Stimulated activated CD8-positive, alpha-beta memory T cell treated with anti-CD3 and anti-CD28 coated beads, Interleukin-15, amount 100 ng/mL, for 4 hours (primary cell): Measurements from ENCODE around the gene PEAK3.

Experiments used
- DNase-seq, 2 donors: peaks; one replicate each; pipeline ENCODE4 v3.0.0-alpha.2; 2020; ENCODE audit warnings: low read depth in 2 of 2

The PEAK3 gene

DNA sequence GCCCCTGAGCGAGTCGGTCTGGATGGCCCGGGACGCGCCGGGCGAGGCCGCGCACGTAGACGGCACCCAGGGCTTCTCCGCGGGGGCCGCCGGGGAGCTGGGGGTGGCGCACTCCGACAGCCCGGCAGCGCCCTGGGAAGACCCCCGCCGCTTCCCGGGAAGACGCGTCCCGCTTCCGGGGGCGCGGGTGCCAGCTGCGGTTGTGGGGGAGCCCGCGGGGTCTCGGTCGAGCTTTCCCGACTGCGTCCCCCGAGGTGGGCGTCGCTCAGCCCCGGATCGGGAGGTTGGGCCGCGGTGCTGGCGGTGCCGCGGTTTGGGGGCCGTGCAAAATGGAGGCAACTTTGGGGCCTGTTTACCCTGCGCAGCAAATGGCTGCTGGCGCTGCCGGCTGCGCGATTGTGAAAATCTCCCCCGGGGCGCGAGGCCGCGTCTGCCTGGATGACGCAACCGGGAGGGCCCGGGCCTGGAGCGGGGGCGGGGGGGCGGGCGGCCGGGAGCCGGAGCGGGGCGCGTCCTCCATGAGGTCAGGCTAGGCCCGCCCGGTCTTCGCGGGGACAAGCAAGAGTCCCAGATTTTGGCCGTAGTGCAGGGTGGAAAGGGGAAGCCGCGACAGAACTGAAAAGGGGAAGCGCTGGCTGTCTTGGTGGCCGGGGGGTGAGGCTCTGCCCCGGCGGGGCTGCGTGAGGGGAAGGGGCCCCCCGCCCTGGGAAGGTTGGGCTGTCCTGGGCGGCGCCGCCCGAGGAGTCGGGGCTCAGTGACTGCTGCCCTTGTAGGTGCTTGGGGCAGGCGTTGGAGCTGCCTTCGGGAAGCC is 11.3 kb downstream of the PEAK3 start:
- peak; percentile 43 to 58 for DNase-seq

DNA sequence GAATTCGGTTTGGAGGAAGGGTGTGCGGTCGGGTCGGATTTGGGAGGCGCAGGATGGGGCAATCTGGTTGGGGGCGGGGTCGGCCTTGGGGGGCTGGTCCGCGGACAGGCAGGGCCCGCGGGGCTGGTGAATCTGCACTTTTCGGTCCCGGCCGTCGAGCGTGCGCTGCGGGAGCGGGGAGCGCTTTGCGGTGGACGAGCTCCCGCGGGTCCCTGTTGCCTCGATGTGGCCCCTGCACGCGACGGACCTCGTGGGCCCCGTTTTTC is 11.9 kb downstream of the PEAK3 start:
- DNase-seq = no peak

DNA sequence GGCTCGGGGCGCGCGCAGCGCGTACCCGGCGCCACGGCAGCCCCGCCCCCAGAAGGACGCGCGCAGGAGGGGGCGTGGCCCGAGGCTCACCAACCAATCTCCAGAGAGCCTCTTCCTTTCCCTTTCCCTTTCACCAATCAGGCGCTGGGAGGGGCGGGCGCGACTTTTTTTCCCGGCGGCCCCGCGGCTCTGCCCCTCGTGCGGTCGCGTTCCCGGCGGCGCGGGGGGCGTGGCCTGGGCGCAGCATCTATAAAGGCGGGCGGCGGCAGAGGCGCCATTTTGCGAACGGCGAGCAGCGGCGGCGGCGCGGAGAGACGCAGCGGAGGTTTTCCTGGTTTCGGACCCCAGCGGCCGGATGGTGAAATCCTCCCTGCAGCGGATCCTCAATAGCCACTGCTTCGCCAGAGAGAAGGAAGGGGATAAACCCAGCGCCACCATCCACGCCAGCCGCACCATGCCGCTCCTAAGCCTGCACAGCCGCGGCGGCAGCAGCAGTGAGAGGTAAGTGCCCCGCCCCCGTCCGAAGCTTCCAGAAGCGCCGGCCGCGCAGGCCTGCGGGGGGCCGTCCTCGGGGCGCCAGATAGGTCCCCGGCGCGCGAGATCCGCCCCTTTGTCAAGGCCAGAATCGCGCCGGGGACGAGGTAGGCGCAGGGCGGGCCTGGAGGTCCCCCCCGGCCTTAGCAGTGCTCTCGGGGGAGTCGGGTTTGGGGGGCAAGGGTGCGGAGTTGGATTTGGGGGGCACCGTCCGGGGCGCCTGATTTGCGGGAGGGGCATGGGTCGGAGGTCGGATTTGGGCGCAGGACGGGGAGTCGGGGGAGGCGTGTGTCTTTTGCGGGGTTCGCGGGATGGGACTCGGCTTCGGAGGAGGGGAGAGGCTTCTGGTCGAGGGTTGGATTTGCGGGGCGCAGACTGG is 12.5 kb downstream of the PEAK3 start:
- DNase-seq = peak; percentile 97 to 99

DNA sequence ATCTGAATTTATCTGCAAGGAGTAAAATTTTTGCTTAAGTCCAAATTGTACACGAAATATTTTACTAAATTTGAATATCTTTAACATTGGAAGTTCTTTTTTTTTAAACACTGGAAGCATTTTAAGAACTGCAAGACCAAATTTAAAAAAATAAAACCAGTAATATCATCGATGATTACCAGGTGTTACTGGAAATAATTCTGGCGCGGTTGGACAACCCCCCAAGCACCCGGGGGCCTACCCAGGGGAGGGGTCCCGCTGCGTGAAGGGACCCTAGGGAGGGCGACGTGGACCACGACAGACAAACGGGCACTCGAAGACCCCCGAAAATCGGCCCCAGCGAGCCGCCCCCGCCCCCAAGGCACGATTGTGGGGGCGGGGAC is 13.1 kb downstream of the PEAK3 start:
- DNase-seq = no peak

GRCh38 chr19:2268480-2268830 is 13.5 kb downstream of the PEAK3 start:
- no peak for DNase-seq

GRCh38 chr19:2266183-2266993 is 15.6 kb downstream of the PEAK3 start:
- no peak for DNase-seq

DNA sequence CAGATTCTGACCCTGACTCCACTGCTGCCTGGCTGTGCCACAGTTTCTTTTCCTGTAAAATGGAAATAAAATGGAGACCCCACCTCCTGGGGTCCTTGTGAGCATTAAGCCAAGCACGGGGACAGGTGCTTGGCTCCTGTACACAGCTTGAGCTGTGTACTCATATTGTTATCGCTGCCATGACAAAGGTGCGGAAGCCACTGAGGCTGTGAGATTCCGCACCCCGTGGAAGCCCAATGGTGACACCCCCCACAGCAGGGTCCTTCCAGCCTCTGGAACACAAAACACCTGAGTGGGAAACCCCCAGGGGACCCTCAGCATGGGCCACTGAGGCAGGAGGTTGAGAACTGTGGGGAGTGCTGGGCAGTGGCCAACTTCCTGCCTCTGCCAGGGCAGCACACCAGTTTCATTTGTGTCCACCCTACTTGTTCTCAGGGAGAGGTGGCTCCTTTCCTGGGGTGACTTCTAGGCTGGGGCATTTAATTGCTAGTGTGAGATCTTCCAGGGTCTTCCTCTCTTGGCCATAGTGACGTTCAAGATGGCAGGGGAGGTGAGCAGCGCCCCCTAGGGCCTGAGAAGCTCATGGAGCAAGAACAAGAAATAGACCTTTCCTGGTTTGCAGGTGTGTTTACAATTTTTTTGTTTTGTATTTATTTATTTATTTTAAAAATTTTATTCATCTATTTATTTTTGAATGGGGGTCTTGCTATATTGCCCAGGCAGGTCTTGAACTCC is 20.4 kb downstream of the PEAK3 start:
- DNase-seq = no peak

- DNase-seq = no peak
These were observed 21.6 kb downstream of the PEAK3 start for GRCh38 chr19:2260341-2260805.

- DNase-seq = no peak
These were observed 22.6 kb downstream of the PEAK3 start for GRCh38 chr19:2259336-2259735.

DNA sequence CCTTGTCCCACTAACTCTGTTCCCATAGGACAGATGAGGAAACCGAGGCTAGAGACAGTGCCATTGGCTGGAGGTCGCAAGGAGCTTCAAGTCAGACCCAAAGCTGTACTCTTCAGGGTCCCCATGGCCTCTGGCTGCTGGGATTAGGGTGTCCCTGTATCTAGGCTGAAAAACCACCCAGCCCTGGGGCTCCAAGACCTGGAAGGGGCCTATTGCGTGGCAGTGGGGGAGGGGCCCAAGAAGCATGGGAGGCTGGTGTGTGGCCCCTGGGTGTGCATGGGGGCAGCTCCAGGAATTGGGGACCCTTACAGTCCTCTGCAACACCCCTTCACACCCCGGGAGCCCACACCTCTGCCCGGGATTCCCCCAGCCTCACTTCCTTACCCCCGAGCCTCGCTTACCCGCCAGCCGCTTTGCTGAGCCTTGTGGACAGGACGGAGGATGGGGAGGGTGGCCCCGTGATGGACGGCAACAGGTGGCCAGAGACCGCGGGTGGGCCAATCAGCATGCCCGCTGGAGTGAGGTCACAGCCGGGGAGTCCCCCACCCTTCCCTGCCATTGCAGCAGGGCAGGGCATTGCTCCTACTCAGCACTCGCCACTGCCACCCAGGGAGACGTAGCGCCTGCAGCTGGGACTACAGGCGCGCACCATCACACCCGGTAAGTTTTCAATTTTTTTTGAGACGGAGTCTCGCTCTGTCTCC is 25.8 kb downstream of the PEAK3 start, which contains the start of gene JSRP1:
Gene JSRP1 (minus strand): TSS at position 436 of the 704 bp plus-strand sequence. CDS start 1,103 bp downstream, outside the sequence.
- DNase-seq = no peak

GRCh38 chr19:2255112-2255845 is 26.7 kb downstream of the PEAK3 start:
- DNase-seq = no peak

GRCh38 chr19:2254064-2254872 is 27.7 kb downstream of the PEAK3 start:
- DNase-seq = no peak

- DNase-seq = no peak
These were observed 28.6 kb downstream of the PEAK3 start for GRCh38 chr19:2253106-2254063.

DNA sequence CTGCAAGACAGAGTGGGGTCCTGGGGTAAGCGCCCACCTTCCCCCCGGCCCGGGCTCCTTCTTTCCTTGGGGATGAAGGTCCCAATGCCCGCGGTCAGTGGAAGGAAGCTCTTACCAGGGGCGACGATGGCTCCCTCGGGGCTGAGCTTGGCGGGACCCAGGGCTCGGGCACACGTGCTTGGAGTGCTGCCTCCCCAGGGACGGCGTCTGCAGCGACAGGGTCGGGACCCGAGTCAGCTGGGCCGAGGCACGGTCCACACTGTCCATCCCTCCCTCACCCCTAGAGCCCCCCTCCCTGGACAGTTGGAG is 29.2 kb downstream of the PEAK3 start:
- DNase-seq = no peak

DNA sequence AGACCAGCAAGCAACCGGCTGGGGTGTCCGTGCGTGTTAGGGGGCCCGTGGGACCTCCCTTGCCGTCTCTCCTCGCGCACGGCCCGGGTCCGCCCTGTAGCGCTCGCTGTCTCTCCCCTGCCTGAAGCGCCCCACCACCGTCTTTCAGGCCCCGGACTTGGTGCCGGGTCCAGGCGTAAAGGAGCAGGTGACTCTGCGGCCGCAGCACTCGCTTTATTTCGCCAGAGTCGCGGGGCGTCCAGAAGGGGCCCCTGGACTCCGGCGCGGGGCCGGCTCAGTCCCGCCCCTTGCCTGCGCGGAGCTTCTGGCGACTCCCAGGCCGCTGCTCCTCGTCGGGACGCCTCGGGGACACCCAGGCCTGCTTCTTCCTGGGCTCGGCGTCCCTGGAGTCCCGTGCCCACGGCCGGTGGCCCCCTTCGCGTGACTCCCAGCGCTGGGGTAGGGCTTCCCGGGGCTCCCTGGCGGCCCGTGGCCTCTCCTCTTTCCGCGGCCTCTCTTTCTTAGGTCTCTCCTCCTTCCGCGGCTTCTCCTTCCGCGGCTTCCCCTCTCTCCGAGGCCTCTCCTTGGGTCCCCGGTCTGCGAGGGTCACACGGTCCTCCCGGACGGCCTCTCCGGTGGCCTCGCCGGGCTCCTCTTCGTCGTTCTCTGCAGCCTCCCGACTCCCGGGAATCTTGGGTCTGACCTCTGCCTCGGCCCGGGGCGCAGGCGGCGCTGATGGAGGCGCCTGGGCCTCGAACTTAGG is 29.7 kb downstream of the PEAK3 start:
- no peak for DNase-seq

- DNase-seq = no peak
These were observed 30.6 kb downstream of the PEAK3 start for GRCh38 chr19:2251106-2252054.

GRCh38 chr19:2250766-2251105 is 31.2 kb downstream of the PEAK3 start:
- DNase-seq = no peak
